ENCODE results near the gene PMIS2.

The PMIS2 gene

GRCh38 chr19:35585848-35586247 is at the start of gene PMIS2:
PMIS2 (plus strand) TSS chr19:35586173; CDS start chr19:35586260, 87 bp downstream.
- Histone ChIP-seq H3K9ac (ENCODE audit: low read length) (no peak within 1 kb of the TSS), H3K27ac (ENCODE audit: low read depth, low read length) (no peak within 1 kb of the TSS), H3K9me3 (ENCODE audit: low read length) (no peaks in the 10 kb centered on the region), H3K36me3 (ENCODE audit: insufficient read depth, low read length) (no peaks in the 10 kb centered on the region), H3K4me3 (ENCODE audit: low read depth in 1 of 2, low read length in 2 of 2) (no peak within 1 kb of the TSS), H3K27me3 (ENCODE audit: control insufficient read depth in 1 of 2, insufficient read depth in 2 of 2, low read length in 2 of 2) (peaks cover 0 to 4% of the 10 kb centered on the region in 2 donors), H3K4me1 (ENCODE audit: insufficient read depth, low read length) (no peaks in the 10 kb centered on the region)

GRCh38 chr19:35539314-35539713 is 46.7 kb upstream of the PMIS2 start:
- Histone ChIP-seq H3K27me3 (ENCODE audit: control insufficient read depth in 1 of 2, insufficient read depth in 2 of 2, low read length in 2 of 2) (peaks cover 0 to 6% of the 10 kb centered on the region in 2 donors), H3K9me3 (ENCODE audit: low read length) (no peaks in the 10 kb centered on the region), H3K4me3 (ENCODE audit: low read depth in 1 of 2, low read length in 2 of 2) (no peak overlapping the region), H3K36me3 (ENCODE audit: insufficient read depth, low read length) (no peaks in the 10 kb centered on the region), H3K9ac (ENCODE audit: low read length) (no peak overlapping the region), H3K27ac (ENCODE audit: low read depth, low read length) (no peak overlapping the region), H3K4me1 (ENCODE audit: insufficient read depth, low read length) (peaks cover 4% of the 10 kb centered on the region)

DNA sequence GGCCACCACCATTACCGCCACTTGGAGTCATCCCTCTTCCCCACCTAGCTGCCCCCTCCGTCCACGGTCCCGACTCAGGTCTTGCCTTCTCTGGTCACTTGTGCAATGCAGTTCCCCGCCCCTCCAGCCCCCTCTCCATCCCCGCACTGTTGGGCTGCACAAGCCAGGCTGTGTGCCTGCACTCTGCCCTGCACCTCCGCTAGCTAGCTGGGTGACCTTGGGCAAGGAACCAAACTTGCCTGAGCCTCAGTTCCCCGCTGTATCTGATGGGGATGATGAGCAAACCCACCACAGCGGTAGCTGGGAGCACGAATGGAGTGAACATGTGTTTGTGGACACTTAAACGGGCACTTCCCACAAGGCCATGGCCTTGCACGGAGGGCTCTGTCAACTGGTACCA is 46.1 kb upstream of the PMIS2 start:
- no peak overlapping the region for H3K4me3 ChIP-seq (ENCODE audit: low read depth in 1 of 2, low read length in 2 of 2)
- H3K4me1 ChIP-seq (ENCODE audit: insufficient read depth, low read length), result peaks cover 8% of the 10 kb centered on the region
- no peaks in the 10 kb centered on the region for H3K9me3 ChIP-seq (ENCODE audit: low read length)
- H3K9ac ChIP-seq (ENCODE audit: low read length), result no peak overlapping the region
- no peak overlapping the region for H3K27ac ChIP-seq (ENCODE audit: low read depth, low read length)
- H3K36me3 ChIP-seq (ENCODE audit: insufficient read depth, low read length), result no peaks in the 10 kb centered on the region
- H3K27me3 ChIP-seq (ENCODE audit: control insufficient read depth in 1 of 2, insufficient read depth in 2 of 2, low read length in 2 of 2), result peaks cover 0 to under 1% of the 10 kb centered on the region in 2 donors

GRCh38 chr19:35540356-35540927 is 45.5 kb upstream of the PMIS2 start:
- no peak overlapping the region for H3K4me3 ChIP-seq (ENCODE audit: low read depth in 1 of 2, low read length in 2 of 2)
- H3K27ac ChIP-seq (ENCODE audit: low read depth, low read length), result no peak overlapping the region
- no peak overlapping the region for H3K9ac ChIP-seq (ENCODE audit: low read length)
- H3K27me3 ChIP-seq (ENCODE audit: control insufficient read depth in 1 of 2, insufficient read depth in 2 of 2, low read length in 2 of 2), result no peaks in the 10 kb centered on the region
- peaks cover 8% of the 10 kb centered on the region for H3K4me1 ChIP-seq (ENCODE audit: insufficient read depth, low read length)
- H3K9me3 ChIP-seq (ENCODE audit: low read length), result no peaks in the 10 kb centered on the region
- no peaks in the 10 kb centered on the region for H3K36me3 ChIP-seq (ENCODE audit: insufficient read depth, low read length)

DNA sequence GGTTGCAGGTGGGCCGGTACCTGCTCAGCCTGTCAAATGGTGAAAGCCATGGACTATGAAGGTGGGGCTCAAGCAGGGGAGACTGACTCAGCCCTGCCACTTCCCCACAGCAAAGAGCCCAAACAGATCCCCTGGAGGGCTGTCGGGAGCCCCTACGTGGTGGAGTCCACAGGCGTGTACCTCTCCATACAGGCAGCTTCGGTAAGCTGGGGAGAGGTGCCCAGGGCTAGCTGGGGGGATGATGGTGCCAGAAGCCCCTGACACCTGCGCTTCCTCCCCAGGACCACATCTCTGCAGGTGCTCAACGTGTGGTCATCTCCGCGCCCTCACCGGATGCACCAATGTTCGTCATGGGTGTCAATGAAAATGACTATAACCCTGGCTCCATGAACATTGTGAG is 43.8 kb upstream of the PMIS2 start:
- Histone ChIP-seq H3K4me1 (ENCODE audit: insufficient read depth, low read length) (peaks cover 21% of the 10 kb centered on the region), H3K9ac (ENCODE audit: low read length) (no peak overlapping the region)

GRCh38 chr19:35543280-35544109 is 42.5 kb upstream of the PMIS2 start:
- Histone ChIP-seq H3K4me1 (ENCODE audit: insufficient read depth, low read length) (peaks cover 22% of the 10 kb centered on the region), H3K4me3 (ENCODE audit: low read depth in 1 of 2, low read length in 2 of 2) (no peak overlapping the region), H3K27ac (ENCODE audit: low read depth, low read length) (no peak overlapping the region), H3K27me3 (ENCODE audit: control insufficient read depth in 1 of 2, insufficient read depth in 2 of 2, low read length in 2 of 2) (no peaks in the 10 kb centered on the region), H3K9ac (ENCODE audit: low read length) (no peak overlapping the region), H3K36me3 (ENCODE audit: insufficient read depth, low read length) (no peaks in the 10 kb centered on the region), H3K9me3 (ENCODE audit: low read length) (no peaks in the 10 kb centered on the region)

More for the DNA sequence above, 43.8 kb upstream of the PMIS2 start:
- H3K36me3 ChIP-seq (ENCODE audit: insufficient read depth, low read length), result no peaks in the 10 kb centered on the region
- no peaks in the 10 kb centered on the region for H3K27me3 ChIP-seq (ENCODE audit: control insufficient read depth in 1 of 2, insufficient read depth in 2 of 2, low read length in 2 of 2)
- H3K4me3 ChIP-seq (ENCODE audit: low read depth in 1 of 2, low read length in 2 of 2), result no peak overlapping the region
- H3K27ac ChIP-seq (ENCODE audit: low read depth, low read length), result no peak overlapping the region
- H3K9me3 ChIP-seq (ENCODE audit: low read length), result no peaks in the 10 kb centered on the region

GRCh38 chr19:35544110-35544802 is 41.7 kb upstream of the PMIS2 start:
- Histone ChIP-seq H3K9ac (ENCODE audit: low read length) (peak overlapping the region; percentile 83), H3K27ac (ENCODE audit: low read depth, low read length) (no peak overlapping the region), H3K4me1 (ENCODE audit: insufficient read depth, low read length) (peaks cover 22% of the 10 kb centered on the region), H3K36me3 (ENCODE audit: insufficient read depth, low read length) (no peaks in the 10 kb centered on the region), H3K27me3 (ENCODE audit: control insufficient read depth in 1 of 2, insufficient read depth in 2 of 2, low read length in 2 of 2) (no peaks in the 10 kb centered on the region), H3K4me3 (ENCODE audit: low read depth in 1 of 2, low read length in 2 of 2) (peak overlapping the region; percentile 87 to 95), H3K9me3 (ENCODE audit: low read length) (no peaks in the 10 kb centered on the region)

- Histone ChIP-seq H3K9ac (ENCODE audit: low read length) (peak within 1 kb of the TSS; percentile 83), H3K4me3 (ENCODE audit: low read depth in 1 of 2, low read length in 2 of 2) (peak within 1 kb of the TSS; percentile 87 to 95)
These were observed 40.7 kb upstream of the PMIS2 start, which contains the start of gene TMEM147 for GRCh38 chr19:35545001-35545854. TMEM147 (plus strand) TSS chr19:35545626; CDS start chr19:35545740, 114 bp downstream.

DNA sequence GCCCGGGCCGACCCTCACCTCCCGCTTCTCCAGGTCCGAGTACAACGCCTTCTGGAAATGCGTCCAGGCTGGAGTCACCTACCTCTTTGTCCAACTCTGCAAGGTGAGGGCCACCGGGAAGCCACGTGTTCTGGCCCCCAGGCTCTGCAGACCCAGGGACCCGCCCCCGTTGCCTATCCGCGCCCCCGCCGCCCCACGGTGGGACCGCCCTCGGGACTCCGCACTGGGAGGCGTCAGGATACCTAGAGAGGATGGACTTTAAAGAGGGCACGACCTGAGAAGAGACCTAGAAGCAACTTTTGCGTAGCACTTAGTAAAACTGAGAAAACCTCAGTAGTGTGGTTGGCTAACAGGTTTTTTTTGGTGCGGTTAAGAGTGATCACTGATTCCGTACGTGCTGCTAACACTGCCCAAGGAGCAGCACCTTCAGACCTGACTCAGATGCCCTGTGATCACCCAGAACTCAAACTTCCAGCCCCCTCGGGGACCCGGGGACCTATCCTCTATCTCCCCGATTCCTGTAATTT is 40.1 kb upstream of the PMIS2 start:
- Histone ChIP-seq H3K4me1 (ENCODE audit: insufficient read depth, low read length) (peaks cover 22% of the 10 kb centered on the region), H3K4me3 (ENCODE audit: low read depth in 1 of 2, low read length in 2 of 2) (peak overlapping the region; percentile 87 to 95), H3K27ac (ENCODE audit: low read depth, low read length) (peak overlapping the region; percentile 94), H3K9me3 (ENCODE audit: low read length) (no peaks in the 10 kb centered on the region), H3K27me3 (ENCODE audit: control insufficient read depth in 1 of 2, insufficient read depth in 2 of 2, low read length in 2 of 2) (no peaks in the 10 kb centered on the region), H3K9ac (ENCODE audit: low read length) (peak overlapping the region; percentile 78), H3K36me3 (ENCODE audit: insufficient read depth, low read length) (no peaks in the 10 kb centered on the region)

More at GRCh38 chr19:35545001-35545854, 40.7 kb upstream of the PMIS2 start, which contains the start of gene TMEM147:
- Histone ChIP-seq H3K36me3 (ENCODE audit: insufficient read depth, low read length) (no peaks in the 10 kb centered on the region), H3K4me1 (ENCODE audit: insufficient read depth, low read length) (peaks cover 22% of the 10 kb centered on the region), H3K27me3 (ENCODE audit: control insufficient read depth in 1 of 2, insufficient read depth in 2 of 2, low read length in 2 of 2) (no peaks in the 10 kb centered on the region), H3K27ac (ENCODE audit: low read depth, low read length) (peak within 1 kb of the TSS; percentile 94), H3K9me3 (ENCODE audit: low read length) (no peaks in the 10 kb centered on the region)

DNA sequence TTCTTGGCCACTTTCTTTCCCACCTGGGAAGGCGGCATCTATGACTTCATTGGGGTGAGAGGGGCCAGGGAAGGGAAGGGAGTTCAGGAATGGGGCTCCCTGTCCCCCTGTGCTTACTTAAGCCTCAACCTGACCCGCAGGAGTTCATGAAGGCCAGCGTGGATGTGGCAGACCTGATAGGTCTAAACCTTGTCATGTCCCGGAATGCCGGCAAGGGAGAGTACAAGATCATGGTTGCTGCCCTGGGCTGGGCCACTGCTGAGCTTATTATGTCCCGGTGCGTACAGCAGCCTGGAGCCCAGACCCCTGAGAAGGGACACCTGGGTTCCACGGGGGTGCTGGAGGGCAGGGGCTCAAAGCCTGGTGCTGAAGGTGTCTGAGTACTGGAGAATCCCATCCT is 39.4 kb upstream of the PMIS2 start:
- Histone ChIP-seq H3K27me3 (ENCODE audit: control insufficient read depth in 1 of 2, insufficient read depth in 2 of 2, low read length in 2 of 2) (no peaks in the 10 kb centered on the region), H3K27ac (ENCODE audit: low read depth, low read length) (peak overlapping the region; percentile 94), H3K9me3 (ENCODE audit: low read length) (no peaks in the 10 kb centered on the region), H3K9ac (ENCODE audit: low read length) (peak overlapping the region; percentile 78), H3K4me1 (ENCODE audit: insufficient read depth, low read length) (peaks cover 22% of the 10 kb centered on the region), H3K36me3 (ENCODE audit: insufficient read depth, low read length) (no peaks in the 10 kb centered on the region), H3K4me3 (ENCODE audit: low read depth in 1 of 2, low read length in 2 of 2) (peak overlapping the region in 1 of 2 donors; percentile 87)

All from muscle layer of colon (tissue), 2 donors.